GM18867 (cell line): ENCODE data around the gene FPR2.
"Not testable (repeated sequence)": the region's sequence is repeated elsewhere in the genome, so short reads cannot be mapped to it uniquely, and the experiment has no call there.

ENCODE experiments used
- ATAC-seq: cut with Tn5 transposase; IDR thresholded peaks from one replicate; pipeline ENCODE4 v1.9.1; 2021; ENCODE audit warnings: mild to moderate bottlenecking, moderate library complexity; ENCODE audit not compliant: unreplicated experiment

FPR2 gene

DNA sequence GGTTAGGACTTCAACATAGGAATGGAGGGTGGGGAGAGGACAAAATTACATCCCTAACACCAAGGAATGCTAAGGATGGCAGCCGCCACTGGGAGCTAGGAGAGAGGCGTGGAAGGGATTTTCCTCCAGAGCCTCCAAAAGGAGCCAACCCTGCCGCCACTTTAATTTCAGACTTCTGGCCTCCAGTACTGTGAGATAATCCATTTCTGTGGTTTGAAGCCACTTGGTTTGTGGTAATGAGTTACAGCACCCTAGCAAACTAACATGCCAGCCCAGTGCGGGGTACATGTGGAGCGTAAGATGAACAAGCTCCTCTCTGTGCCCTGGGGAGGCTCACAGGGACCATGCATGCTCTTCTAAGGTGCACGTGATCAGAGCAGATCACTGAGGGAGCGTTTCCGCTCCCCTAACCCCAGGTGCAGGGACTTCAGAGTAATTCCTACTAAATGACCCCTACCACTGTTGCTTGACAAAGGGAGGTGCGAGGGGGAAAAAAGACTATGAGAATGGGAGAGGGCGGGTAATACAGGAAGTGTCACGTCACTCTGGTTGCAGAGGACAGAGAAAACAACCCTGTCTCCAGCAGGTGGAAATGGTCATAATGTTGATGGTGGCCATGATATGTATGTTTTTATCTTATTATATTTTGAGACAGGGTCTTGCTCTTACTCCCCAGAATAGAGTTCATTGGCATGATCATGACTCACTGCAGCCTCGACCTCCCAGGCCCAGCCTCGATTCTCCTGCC is 21.3 kb upstream of the FPR2 start:
- no peak for ATAC-seq

DNA sequence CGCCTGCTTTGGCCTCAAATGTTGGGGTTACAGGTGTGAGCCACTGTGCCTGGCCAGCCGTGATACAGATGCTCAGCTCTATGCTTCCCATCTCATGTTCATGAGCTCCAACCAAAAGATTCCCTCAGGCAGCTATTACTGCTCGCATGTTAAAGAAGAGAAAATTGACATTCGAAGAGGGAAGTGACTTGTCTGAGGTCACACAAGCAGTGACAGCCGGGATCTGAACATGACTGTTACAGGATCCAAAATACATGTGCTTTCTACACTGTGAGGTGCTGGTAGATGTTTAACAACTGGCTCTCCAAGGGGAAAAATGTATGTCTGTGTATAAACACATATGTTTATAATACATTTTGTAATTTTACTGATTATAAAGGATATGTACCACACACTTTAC is 20.6 kb upstream of the FPR2 start:
- no peak for ATAC-seq

DNA sequence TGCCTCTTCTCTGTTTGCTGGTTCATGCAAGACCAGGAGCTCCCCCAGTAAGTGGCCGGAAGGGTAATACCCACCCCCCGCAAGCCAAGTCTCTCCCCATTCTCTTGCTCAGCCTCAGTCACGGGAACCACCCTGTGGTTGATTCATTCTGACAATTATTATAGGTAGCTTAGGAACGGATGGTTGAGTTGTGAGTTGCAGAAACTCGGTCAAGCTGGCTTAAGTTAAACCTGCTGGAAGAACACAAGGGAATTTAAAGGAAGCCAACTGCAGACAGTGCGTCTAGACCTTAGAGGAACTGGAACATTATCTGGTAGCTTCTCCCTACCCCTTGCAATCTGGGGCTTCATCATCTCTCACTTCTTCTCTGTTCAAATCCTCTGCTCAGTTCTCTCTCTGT is 18.2 kb upstream of the FPR2 start:
- ATAC-seq = no peak

DNA sequence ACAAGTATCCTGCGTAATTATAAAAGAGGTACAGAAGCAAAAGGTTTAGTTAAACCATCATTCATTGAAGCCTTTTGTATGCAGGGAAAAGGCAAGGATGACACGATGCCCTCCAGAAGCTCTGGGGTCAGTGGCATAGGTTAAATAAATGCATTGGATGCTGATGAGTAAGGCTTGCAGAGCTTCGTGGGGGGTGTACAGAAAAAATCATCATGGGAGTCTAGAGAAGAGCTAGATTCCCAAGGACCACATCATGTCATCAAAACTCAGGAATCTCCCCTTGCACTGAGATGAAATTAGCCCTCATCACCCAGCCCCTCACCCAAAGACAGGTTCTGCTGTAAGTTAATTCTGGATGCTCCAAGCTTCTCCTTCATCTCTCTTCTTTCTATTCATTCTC is 17.6 kb upstream of the FPR2 start:
- no peak for ATAC-seq

DNA sequence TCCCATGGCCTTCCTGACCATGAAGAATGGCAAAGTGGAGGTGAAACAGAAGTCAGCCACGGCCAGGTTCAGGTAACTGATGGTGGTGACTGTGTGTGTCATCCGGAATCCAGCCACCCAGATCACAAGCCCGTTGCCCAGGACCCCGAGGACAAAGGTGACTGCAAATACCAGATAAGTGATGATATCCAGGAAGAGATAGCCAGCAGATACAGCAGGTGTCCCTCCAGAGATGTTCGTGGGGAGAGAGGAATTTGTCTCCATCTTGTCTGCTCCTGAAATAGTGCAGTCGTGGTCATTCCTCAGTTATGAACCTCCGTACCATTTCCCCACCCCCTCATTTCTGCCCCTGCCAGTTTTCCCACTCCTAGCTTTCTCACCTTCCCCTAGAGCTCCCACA is 14.2 kb upstream of the FPR2 start:
- no peak for ATAC-seq

DNA sequence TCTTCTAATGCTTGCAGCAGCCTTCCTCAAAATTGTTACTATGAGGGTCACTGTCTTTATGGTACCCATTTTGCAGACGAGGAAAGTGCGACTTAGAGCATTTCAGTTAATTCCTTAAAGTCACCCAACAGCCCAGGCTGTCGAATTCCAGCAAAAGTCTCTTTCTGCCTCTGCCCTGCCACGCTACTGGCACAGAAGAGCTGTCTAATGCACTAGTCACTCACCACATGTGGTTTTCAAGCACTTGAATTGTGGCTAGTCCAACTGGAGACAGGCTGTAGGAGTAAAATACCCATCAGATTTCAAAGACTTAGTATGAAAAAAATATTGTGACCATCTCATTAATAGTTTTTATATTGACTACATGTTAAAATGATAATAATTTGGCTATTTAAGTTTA is 11.0 kb upstream of the FPR2 start:
- no peak for ATAC-seq

DNA sequence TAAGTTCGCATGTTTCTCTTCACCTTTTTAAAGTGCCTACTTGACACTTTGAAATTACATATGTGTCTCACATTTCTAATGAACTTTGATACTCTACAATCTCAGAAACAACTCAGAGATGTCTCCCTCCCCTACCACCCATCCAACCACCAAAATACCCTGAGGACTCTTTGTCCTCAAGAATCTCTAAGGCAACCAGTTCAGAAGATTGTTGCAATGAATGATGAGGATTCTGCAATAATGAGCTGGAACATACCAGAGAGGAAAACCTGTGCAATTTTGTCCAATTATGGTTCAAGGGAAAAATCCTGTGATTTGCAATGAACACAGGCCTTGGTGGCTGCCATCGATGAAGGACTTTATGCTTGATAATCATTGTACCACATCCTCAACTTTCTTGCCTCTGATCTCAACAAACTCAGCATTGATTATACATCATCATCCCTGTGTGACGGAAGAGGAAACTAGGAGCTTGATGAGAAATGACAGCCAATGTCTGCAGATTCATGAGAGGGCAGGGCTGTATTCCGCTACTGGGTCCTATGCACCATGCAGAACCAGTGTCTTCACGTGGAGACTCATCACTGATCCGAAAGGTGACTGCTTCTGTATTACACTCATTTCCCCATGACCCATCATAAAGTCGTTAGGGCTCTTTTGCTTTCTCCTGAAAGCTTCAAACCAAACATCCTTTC is 10.4 kb upstream of the FPR2 start:
- ATAC-seq = no peak

DNA sequence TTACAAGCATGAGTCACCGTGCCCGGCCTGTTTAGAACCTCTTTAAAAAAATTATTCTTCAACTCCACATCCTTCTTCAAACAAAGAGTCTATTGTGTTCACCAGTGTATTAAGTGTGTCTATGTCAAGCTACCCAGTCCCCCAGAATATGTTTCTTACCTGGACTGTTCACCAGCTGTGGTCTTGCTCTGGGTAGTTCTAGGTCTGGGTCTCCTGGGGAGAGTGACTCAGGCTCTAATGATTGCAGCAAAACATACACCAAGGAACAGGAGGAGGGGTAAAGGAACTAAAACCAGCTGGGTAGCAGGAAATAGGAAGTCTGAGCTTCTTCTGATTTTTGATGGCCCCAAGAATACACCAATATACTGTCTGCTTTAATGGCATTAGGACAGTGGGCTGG is 9.3 kb upstream of the FPR2 start, which contains the start of gene FPR1:
TSS of gene FPR1 (minus strand) at position 224 of the 400 bp plus-strand sequence. CDS start 4,884 bp downstream, outside the sequence.
- ATAC-seq = no peak

DNA sequence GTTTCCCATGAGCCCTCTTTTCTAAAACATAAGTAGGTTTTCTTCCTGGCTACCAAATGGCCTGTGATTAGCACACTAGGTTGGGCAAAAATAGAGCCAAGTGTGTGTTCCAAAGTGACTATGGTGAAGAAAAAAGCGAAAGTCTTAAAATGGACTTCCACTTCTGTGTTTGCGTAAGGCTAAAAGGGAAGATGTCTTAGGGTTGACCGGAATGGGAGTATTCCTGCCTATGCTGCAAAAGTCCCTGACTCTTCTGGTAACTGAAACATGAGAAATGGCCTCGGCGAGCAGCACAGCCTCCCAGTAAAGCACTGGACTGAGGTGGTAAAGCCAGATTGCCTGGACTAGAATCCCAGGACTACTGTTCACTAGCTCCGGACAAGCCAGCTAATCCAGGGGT is 6.9 kb upstream of the FPR2 start:
- no peak for ATAC-seq

DNA sequence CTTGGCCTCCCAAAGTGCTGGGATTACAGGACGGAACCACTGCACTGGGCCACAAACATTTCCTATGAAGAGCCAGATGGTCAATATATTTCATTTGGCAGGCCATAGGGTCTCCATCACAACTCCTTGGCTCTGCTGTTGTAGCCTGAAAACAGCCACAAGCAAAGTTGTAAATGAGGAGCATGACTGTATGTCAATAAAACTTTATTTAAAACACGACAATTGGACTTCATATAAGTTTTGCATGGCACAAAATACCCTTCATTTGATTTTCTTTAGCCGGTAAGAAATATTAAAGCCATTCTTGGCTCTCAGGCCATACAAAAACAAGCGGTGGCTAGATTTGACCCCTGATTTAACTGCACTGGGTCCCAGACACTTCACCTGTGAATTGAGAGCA is 6.2 kb upstream of the FPR2 start:
- ATAC-seq = no peak

DNA sequence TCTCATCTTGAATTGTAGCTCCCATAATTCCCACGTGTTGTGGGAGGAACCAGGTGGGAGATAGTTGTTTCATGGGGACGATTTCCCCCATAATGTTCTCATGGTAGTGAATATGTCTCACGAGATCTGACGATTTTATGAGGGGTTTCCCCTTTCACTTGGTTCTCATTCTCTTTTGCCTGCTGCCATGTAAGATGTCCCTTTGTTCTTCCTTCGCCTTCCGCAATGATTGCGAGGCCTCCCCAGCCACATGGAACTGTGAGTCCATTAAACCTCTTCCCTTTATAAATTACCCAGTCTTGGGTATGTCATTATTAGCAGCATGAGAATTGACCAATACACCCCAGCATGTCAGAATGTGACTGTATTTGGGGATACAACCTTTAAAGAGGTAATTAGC is 5.4 kb upstream of the FPR2 start:
- ATAC-seq = no peak

DNA sequence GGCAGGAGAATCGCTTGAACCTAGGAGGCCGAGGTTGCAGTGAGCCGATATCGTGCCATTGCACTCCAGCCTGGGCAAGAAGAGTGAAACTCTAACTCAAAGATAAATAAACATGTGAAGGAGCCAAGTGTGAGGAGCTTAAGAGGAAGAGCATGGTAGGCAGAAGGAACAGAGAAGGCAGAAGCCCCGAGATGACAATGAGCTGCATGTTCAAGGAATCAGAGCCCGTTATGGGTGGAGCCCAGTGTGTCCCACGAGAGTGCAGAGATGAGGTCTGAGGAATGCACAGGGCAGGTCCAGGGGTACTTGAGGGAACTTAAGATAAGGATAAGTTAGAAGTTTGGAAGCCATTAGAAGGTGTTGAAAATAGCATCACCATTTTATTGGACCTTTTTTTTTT is 716 bp downstream of the FPR2 start:
- ATAC-seq = no peak

DNA sequence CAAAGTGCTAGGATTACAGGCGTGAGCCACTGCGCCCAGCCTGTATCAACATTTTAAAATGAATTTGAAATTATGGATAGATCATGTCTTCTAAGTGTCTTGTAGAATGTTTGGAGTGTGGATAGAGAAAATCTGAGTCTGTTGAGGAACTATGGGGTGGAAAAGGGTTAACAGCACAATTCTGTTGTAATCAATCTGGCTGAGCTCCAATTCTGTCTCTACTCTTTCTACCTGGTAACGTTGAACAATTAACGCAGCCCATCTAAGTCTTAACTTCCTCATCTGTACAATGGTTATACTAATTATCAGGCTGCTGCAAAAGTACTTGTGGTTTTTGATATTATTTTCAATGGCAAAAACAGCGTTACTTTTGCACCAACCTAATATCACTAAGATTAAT is 4.1 kb downstream of the FPR2 start:
- no peak for ATAC-seq

DNA sequence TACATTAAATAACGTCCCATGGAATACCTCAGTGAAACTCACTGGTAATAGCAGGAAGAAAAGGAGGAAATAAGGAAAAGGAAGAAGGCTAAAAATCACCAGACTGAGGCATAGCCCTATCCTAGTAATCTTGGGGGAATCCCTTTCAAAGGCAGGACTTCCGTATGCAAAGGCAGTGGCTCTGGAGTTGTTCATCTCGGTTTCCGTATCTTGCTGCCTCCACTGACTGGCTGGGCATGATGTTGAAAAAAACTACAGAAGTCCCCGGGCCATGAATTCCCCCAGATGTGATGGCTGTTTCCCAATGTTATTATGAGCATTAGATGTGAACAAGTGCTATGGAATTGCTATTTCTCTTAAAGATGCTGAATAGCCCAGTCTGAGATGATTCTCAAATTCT is 5.5 kb downstream of the FPR2 start:
- ATAC-seq = no peak

DNA sequence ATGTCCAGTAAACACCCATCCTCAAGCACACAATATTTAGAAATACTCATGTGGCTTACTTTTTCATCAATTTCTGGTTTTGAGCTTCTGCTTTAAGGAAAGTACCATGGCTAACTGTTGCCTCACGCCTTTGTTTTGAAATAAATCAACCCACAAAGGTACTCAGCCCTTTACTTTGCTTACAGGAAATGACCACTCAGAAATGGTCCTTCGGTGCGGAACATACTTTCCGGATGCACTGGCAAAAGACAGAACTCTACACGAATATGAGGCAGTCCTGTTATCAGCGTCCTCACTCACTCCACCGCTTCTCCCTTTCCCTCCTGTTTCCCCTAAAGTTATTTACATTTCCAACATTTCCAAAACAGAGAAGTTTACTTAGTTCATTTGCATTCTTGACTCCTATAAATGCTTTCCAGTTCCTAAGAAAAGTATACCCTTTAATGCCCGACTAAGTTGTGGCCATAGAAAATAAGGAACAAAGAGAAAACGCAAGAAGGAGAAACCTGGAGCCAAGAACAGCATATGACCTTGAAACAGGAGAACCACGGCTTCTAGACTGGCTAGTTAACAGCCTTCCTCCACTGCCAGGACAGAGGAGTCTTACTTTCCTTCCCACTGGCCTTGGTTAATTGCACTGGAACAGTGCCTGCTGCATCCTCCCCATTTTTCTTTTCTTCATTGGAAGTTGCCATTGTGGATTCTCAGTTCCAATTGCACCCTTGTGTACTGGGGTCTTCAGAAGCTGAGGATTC is 10.6 kb downstream of the FPR2 start:
- ATAC-seq = no peak

DNA sequence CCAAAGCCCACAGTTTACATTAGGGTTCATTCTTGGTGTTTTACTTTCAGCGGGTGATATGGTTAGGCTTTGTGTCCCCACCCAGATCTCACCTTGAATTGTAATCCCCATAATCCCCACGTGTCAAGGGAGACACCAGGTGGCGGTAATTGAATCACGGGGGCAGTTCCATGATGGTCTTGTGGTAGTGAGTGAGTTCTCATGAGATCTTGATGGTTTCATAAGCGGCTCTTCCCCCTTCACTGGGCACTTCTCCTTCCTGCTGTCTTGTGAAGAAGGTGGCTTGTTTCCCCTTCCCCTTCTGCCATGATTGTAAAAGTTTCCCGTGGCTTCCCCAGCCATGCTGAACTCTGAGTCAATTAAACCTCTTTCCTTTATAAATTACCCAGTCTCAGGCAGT is 12.0 kb downstream of the FPR2 start:
- no peak for ATAC-seq

DNA sequence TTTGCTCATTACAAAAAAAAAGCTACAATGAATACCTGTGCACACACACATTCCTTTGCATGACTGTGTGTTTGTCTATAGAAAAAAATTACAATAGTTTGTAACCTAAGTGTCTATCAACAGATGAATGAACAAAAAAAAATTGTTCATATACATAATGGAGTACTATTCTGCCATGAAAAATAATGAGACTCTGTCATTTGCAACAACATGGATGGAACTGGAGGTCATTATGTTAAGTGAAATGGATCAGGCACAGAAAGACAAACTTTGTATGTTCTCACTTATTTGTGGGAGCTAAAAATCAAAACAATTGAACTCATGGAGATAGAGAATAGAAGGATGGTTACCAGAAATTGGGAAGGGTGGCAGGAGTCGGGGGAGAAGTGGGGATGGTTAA is 15.6 kb downstream of the FPR2 start:
- ATAC-seq = not testable (repeated sequence)

DNA sequence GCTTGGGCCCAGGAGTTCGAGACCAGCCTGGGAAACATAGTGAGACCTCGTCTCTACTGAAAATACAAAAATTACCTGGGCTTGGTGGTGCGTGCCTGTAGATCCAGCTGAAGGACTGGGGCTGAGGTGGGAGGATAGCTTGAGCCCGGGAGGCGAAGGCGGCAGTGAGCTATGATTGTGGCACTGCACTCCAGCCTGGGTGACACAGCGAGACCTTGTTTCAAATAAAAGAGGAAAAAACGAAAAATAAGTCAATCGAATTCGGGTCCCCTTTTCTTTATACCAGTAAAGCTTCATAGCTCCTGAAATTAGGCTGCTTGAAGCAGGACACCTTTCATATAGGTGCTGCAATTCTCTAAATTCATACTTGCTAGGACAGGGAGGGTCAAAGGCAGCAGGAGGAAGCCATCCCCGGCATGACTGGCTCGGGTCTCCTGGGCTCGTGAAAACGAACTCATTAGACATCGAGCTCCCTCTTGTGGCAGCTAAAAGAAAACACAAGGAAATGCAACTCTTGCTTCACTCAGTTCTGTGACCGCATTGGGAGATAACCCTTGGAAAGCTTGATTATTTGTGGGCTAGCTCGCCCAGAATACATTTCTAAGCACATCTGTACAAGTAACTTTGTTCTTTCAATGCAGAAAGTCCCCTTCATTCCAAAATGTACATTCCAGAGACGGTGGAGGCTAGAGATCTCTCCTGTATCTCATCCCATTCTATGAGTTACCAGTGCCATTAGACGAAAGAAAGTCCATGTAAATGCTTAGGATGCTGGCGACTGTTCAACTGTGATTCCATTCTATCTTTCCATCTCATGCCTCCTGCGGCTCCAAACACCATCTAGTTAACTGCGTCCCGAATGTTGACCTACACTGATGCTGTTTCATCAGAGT is 16.8 kb downstream of the FPR2 start:
- no peak for ATAC-seq

DNA sequence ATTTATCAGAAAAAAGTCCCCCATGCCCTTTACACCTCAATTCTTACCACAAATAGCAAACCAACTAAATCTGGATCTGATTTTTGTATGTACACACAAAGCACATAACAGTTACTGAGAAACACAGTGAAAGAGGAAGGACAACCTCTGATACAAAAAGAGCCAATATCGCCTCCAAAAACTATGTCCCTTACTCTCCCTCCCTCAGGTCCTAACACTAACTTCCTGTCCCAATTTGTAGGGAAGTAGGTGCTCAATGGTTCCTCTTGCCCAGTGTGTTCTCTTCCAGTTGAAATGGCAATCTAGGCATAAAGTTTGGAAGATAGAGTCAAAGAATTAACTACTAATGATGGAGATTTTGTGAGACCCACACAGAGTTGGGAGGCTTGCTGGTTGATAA is 18.2 kb downstream of the FPR2 start:
- ATAC-seq = no peak

DNA sequence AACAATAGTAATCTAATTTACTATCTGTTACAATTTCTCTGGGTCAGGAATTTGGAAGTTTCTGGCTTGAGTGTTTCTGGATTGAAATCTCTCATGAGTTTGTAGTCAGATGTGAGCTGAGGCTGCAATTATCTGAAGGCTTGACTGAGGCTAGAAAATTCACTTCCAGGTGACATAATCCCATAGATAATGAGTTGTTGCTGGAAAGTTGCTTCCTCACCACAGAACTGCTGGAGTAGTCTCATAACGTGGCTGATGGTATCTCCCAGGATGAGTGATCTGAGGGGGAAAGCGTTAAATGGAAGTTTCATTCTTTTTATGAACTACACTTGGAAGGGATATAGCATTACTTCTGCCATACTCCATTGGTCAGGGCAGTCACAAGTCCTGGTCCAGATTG is 18.7 kb downstream of the FPR2 start:
- no peak for ATAC-seq

DNA sequence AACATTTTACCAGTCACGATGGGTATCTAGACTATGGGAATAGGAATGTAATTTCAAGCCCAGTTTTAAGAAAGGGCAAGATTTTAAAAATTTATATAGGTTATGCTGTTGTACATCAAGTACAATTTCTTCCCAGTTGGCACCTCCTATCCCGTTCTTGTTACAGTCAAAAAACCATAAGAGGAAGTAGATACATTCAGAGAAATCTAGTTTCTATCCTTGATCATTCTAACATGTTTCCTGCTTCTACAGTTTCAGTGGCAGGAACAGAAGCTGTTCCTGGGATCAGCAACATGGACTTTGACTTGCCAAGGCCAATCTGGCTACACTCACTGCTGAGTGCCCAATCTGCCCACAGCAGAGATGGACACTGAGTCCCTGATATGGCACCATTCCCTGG is 19.3 kb downstream of the FPR2 start:
- no peak for ATAC-seq
